HEK293 (cell line): Measurements from ENCODE around the gene SPRR5.

ENCODE experiments used
- INSM2 ChIP-seq: fragments of 450-650 bp; formaldehyde crosslinking; IDR thresholded peaks from 2 replicates; pipeline ENCODE4 v1.5.1; 2016; ENCODE audit warnings: missing biosample characterization, missing genetic modification characterization
- SALL2 ChIP-seq: fragments of 450-650 bp; formaldehyde crosslinking; IDR thresholded peaks from 2 replicates; pipeline ENCODE4 v1.5.0; 2017; ENCODE audit warnings: missing biosample characterization, mild to moderate bottlenecking, missing genetic modification characterization, borderline replicate concordance
- ZNF175 ChIP-seq: fragments of 450-650 bp; formaldehyde crosslinking; IDR thresholded peaks from 2 replicates; pipeline ENCODE4 v1.5.1; 2016; ENCODE audit warnings: missing biosample characterization, missing genetic modification characterization
- ZNF223 ChIP-seq: fragments of 450-650 bp; formaldehyde crosslinking; IDR thresholded peaks from 2 replicates; pipeline ENCODE4 v1.5.1; 2016; ENCODE audit warnings: missing biosample characterization, missing genetic modification characterization
- ZNF350 ChIP-seq: fragments of 450-650 bp; formaldehyde crosslinking; IDR thresholded peaks from 2 replicates; pipeline ENCODE4 v1.5.0; 2017; ENCODE audit warnings: missing biosample characterization, mild to moderate bottlenecking, missing genetic modification characterization
- ZNF530 ChIP-seq: fragments of 450-650 bp; formaldehyde crosslinking; IDR thresholded peaks from 2 replicates; pipeline ENCODE4 v1.5.1; 2016; ENCODE audit warnings: low read depth, missing biosample characterization, missing genetic modification characterization
- ZNF707 ChIP-seq: fragments of 450-650 bp; formaldehyde crosslinking; IDR thresholded peaks from 2 replicates; pipeline ENCODE4 v1.5.1; 2016; ENCODE audit warnings: missing biosample characterization, missing genetic modification characterization
- TF ChIP-seq, protein P1 (sequence below): fragments of 450-650 bp; formaldehyde crosslinking; IDR thresholded peaks from 2 replicates; pipeline ENCODE4 v1.5.1; 2016; ENCODE audit warnings: missing biosample characterization, missing genetic modification characterization

- TF ChIP-seq SALL2 (tag by site-specific recombination), result no peak
- TF ChIP-seq, protein P1, sequence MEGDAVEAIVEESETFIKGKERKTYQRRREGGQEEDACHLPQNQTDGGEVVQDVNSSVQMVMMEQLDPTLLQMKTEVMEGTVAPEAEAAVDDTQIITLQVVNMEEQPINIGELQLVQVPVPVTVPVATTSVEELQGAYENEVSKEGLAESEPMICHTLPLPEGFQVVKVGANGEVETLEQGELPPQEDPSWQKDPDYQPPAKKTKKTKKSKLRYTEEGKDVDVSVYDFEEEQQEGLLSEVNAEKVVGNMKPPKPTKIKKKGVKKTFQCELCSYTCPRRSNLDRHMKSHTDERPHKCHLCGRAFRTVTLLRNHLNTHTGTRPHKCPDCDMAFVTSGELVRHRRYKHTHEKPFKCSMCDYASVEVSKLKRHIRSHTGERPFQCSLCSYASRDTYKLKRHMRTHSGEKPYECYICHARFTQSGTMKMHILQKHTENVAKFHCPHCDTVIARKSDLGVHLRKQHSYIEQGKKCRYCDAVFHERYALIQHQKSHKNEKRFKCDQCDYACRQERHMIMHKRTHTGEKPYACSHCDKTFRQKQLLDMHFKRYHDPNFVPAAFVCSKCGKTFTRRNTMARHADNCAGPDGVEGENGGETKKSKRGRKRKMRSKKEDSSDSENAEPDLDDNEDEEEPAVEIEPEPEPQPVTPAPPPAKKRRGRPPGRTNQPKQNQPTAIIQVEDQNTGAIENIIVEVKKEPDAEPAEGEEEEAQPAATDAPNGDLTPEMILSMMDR, result no peak
- TF ChIP-seq INSM2 (tag by site-specific recombination), result no peak
- no peak for TF ChIP-seq ZNF350
- no peak for TF ChIP-seq ZNF175 (tag by site-specific recombination)
- no peak for TF ChIP-seq ZNF530 (tag by site-specific recombination)
- TF ChIP-seq ZNF223 (tag by site-specific recombination), result no peak
- TF ChIP-seq ZNF707, result no peak
These were observed 29.7 kb downstream of the SPRR5 start for GRCh38 chr1:152976688-152977087.
